ENCODE results near the gene LRRC9. TPM values are rescaled to one million over a fixed set of nuclear protein-coding genes. Genes with fewer than 3 reads are reported as not detected.
A peak's percentile ranks its signal among the peaks of the same experiment; 100 is the strongest.

The LRRC9 gene
- total RNA-seq, 6 donors from 2014 or later, result 0.30 TPM; not detected in 5

GRCh38 chr14:59912443-59912842, 7.5 kb upstream of the LRRC9 start:
- no peaks in the 10 kb centered on the region for H3K9me3 ChIP-seq
- H3K4me1 ChIP-seq, result no peaks in the 10 kb centered on the region
- no peaks in the 10 kb centered on the region for H3K36me3 ChIP-seq
- 70 to 74% methylated on average over 2 of the region's 2 CpGs for WGBS, 2 donors
- TF ChIP-seq CTCF (IDR thresholded peaks at IDR 0.05), result no peak
- TF ChIP-seq POLR2A (IDR thresholded peaks at IDR 0.05), result no peak
- no peak for TF ChIP-seq EP300 (IDR thresholded peaks at IDR 0.05)
- TF ChIP-seq POLR2AphosphoS5 (IDR thresholded peaks at IDR 0.05), result no peak
- DNase-seq (no peak), ATAC-seq (ENCODE audit: low FRiP score in 2 of 2) (no peak)
- no peaks in the 10 kb centered on the region for H3K27me3 ChIP-seq
- H3K4me3 ChIP-seq, result no peak overlapping the region
- H3K27ac ChIP-seq, result no peak overlapping the region

GRCh38 chr14:59913187-59913586, 6.8 kb upstream of the LRRC9 start:
- TF ChIP-seq CTCF (IDR thresholded peaks at IDR 0.05), result no peak
- TF ChIP-seq EP300 (IDR thresholded peaks at IDR 0.05), result no peak
- TF ChIP-seq POLR2A (IDR thresholded peaks at IDR 0.05), result no peak
- no peak for TF ChIP-seq POLR2AphosphoS5 (IDR thresholded peaks at IDR 0.05)
- Histone ChIP-seq H3K9me3 (no peaks in the 10 kb centered on the region), H3K36me3 (no peaks in the 10 kb centered on the region), H3K4me3 (no peak overlapping the region), H3K27me3 (no peaks in the 10 kb centered on the region), H3K4me1 (no peaks in the 10 kb centered on the region), H3K27ac (no peak overlapping the region)
- ATAC-seq (ENCODE audit: low FRiP score in 2 of 2) (no peak), DNase-seq (no peak)
- 60 to 81% methylated on average over 1 of the region's 1 CpG for WGBS, 2 donors

GRCh38 chr14:59918824-59919569, 947 bp upstream of the LRRC9 start:
- H3K4me3 ChIP-seq, result peak overlapping the region in 3 of 4 donors; percentile 36 to 48 (median 46)
- H3K4me1 ChIP-seq, result peaks cover 5 to 18% (median 14%) of the 10 kb centered on the region in 4 donors
- no peaks in the 10 kb centered on the region for H3K9me3 ChIP-seq
- H3K27ac ChIP-seq, result no peak overlapping the region
- H3K27me3 ChIP-seq, result peaks cover 0 to 11% (median 7%) of the 10 kb centered on the region in 4 donors
- WGBS, 2 donors, result 1 to 3% methylated on average over 18 of the region's 18 CpGs
- ATAC-seq (ENCODE audit: low FRiP score in 2 of 2) (peak in 1 of 2 donors; percentile 74), DNase-seq (peak in 1 of 2 donors; percentile 22)
- TF ChIP-seq EP300 (IDR thresholded peaks at IDR 0.05), result no peak
- TF ChIP-seq POLR2A (IDR thresholded peaks at IDR 0.05), result no peak
- TF ChIP-seq CTCF (IDR thresholded peaks at IDR 0.05), result peak in 4 of 6 experiments; percentile 22 to 45 (median 34)
- no peak for TF ChIP-seq POLR2AphosphoS5 (IDR thresholded peaks at IDR 0.05)
- no peaks in the 10 kb centered on the region for H3K36me3 ChIP-seq

- no peaks in the 10 kb centered on the region for H3K9me3 ChIP-seq
- WGBS, 2 donors, result 53 to 61% methylated on average over 1 of the region's 1 CpG
- no peaks in the 10 kb centered on the region for H3K36me3 ChIP-seq
- no peak overlapping the region for H3K27ac ChIP-seq
- peaks cover 0 to 11% (median 7%) of the 10 kb centered on the region in 4 donors for H3K27me3 ChIP-seq
- ATAC-seq (ENCODE audit: low FRiP score in 2 of 2) (no peak), DNase-seq (no peak)
- H3K4me3 ChIP-seq, result no peak overlapping the region
- TF ChIP-seq CTCF (IDR thresholded peaks at IDR 0.05), result no peak
- TF ChIP-seq POLR2A (IDR thresholded peaks at IDR 0.05), result no peak
- no peak for TF ChIP-seq POLR2AphosphoS5 (IDR thresholded peaks at IDR 0.05)
- no peak for TF ChIP-seq EP300 (IDR thresholded peaks at IDR 0.05)
- H3K4me1 ChIP-seq, result peaks cover 5 to 18% (median 14%) of the 10 kb centered on the region in 4 donors
These were observed 387 bp downstream of the LRRC9 start for GRCh38 chr14:59920378-59920683.

- H3K27me3 ChIP-seq, result no peaks in the 10 kb centered on the region
- no peaks in the 10 kb centered on the region for H3K4me1 ChIP-seq
- no peak overlapping the region for H3K4me3 ChIP-seq
- TF ChIP-seq POLR2AphosphoS5 (IDR thresholded peaks at IDR 0.05) (no peak), POLR2A (IDR thresholded peaks at IDR 0.05) (no peak), CTCF (IDR thresholded peaks at IDR 0.05) (no peak), EP300 (IDR thresholded peaks at IDR 0.05) (no peak)
- no peaks in the 10 kb centered on the region for H3K36me3 ChIP-seq
- whole genome bisulfite sequencing, 2 donors, result 60 to 83% methylated on average over 2 of the region's 2 CpGs
- DNase-seq (no peak), ATAC-seq (ENCODE audit: low FRiP score in 2 of 2) (no peak)
- no peak overlapping the region for H3K27ac ChIP-seq
- no peaks in the 10 kb centered on the region for H3K9me3 ChIP-seq
These were observed 5.9 kb downstream of the LRRC9 start for GRCh38 chr14:59925797-59926196.

Measured in upper lobe of left lung (tissue), 6 donors.